HepG2 (cell line): Measurements from ENCODE around the gene HP1BP3. TPM values are rescaled to one million over a fixed set of nuclear protein-coding genes. Genes with fewer than 3 reads are reported as not detected.

Source experiments
- ADNP ChIP-seq: sonication (generic); formaldehyde crosslinking; IDR thresholded peaks from 2 replicates; pipeline ENCODE4 v1.4.0; 2020; ENCODE audit warnings: missing genetic modification reagents
- CBFB ChIP-seq: sonication (generic); formaldehyde crosslinking; IDR thresholded peaks from 2 replicates; pipeline ENCODE4 v1.4.0; 2020; ENCODE audit warnings: missing genetic modification reagents
- GATAD1 ChIP-seq: IDR thresholded peaks from 2 replicates; pipeline ENCODE4 v1.6.1; 2016; ENCODE audit warnings: missing genetic modification reagents, missing compliant biosample characterization
- HNRNPL ChIP-seq: fragments of 200-400 bp; formaldehyde crosslinking; IDR thresholded peaks from 2 replicates; pipeline ENCODE4 v1.6.1; 2017; ENCODE audit warnings: mild to moderate bottlenecking, low read depth, low read length
- IRF2 ChIP-seq: IDR thresholded peaks from 2 replicates; pipeline ENCODE4 v1.6.1; 2018; ENCODE audit warnings: missing genetic modification reagents, missing compliant biosample characterization
- JARID2 ChIP-seq: sonication (generic); formaldehyde crosslinking; IDR thresholded peaks from 2 replicates; pipeline ENCODE4 v1.8.1; 2023; ENCODE audit warnings: missing genetic modification reagents, inconsistent platforms; ENCODE audit not compliant: insufficient replicate concordance
- MAF1 ChIP-seq: sonication (generic); formaldehyde crosslinking; IDR thresholded peaks from 2 replicates; pipeline ENCODE4 v1.5.0; 2020; ENCODE audit warnings: missing genetic modification reagents, borderline replicate concordance
- MATR3 ChIP-seq: sonication (generic); formaldehyde crosslinking; IDR thresholded peaks from 2 replicates; pipeline ENCODE4 v1.4.0; 2020; ENCODE audit warnings: missing genetic modification reagents
- MIER3 ChIP-seq: IDR thresholded peaks from 2 replicates; pipeline ENCODE4 v1.6.1; 2016; ENCODE audit warnings: missing compliant biosample characterization, borderline replicate concordance
- NFRKB ChIP-seq: fragments of 450-650 bp; IDR thresholded peaks from 2 replicates; pipeline ENCODE4 v1.6.1; 2017
- PITX1 ChIP-seq: sonication (generic); formaldehyde crosslinking; IDR thresholded peaks from 2 replicates; pipeline ENCODE4 v1.5.1; 2020; ENCODE audit warnings: mild to moderate bottlenecking, missing genetic modification reagents
- RARA ChIP-seq: IDR thresholded peaks from 2 replicates; pipeline ENCODE4 v1.6.1; 2016; ENCODE audit warnings: missing genetic modification reagents, missing compliant biosample characterization
- RCOR2 ChIP-seq: IDR thresholded peaks from 2 replicates; pipeline ENCODE4 v1.6.1; 2016; ENCODE audit warnings: missing biosample characterization, missing genetic modification reagents
- SNAPC2 ChIP-seq: sonication (generic); formaldehyde crosslinking; IDR thresholded peaks from 2 replicates; pipeline ENCODE4 v1.8.1; 2022; ENCODE audit warnings: mild to moderate bottlenecking, missing genetic modification reagents
- SNRNP70 ChIP-seq: fragments of 200-400 bp; formaldehyde crosslinking; IDR thresholded peaks from 2 replicates; pipeline ENCODE4 v1.6.1; 2017; ENCODE audit warnings: mild to moderate bottlenecking, low read depth, low read length, moderate library complexity
- SRY ChIP-seq: sonication (generic); formaldehyde crosslinking; IDR thresholded peaks from 2 replicates; pipeline ENCODE4 v1.8.0; 2022; ENCODE audit warnings: mild to moderate bottlenecking, missing genetic modification reagents
- TAF15 ChIP-seq: fragments of 200-400 bp; formaldehyde crosslinking; IDR thresholded peaks from one replicate; pipeline ENCODE4 v1.6.1; 2018; ENCODE audit warnings: mild to moderate bottlenecking, low read depth, low read length; ENCODE audit not compliant: poor library complexity, severe bottlenecking
- TOPORS ChIP-seq: sonication (generic); formaldehyde crosslinking; IDR thresholded peaks from 2 replicates; pipeline ENCODE4 v1.8.0; 2023; ENCODE audit warnings: mild to moderate bottlenecking, missing genetic modification reagents
- YY1 ChIP-seq: IDR thresholded peaks from 2 replicates; pipeline ENCODE4 v1.6.1; 2011; ENCODE audit warnings: low read length, low read depth, moderate library complexity, mild to moderate bottlenecking; ENCODE audit not compliant: insufficient read depth, insufficient replicate concordance
- ZBTB25 ChIP-seq: IDR thresholded peaks from 2 replicates; pipeline ENCODE4 v1.6.1; 2018; ENCODE audit warnings: missing genetic modification reagents
- ZFY ChIP-seq: sonication (generic); formaldehyde crosslinking; IDR thresholded peaks from 2 replicates; pipeline ENCODE4 v1.4.0; 2020; ENCODE audit warnings: missing genetic modification reagents
- ZNF160 ChIP-seq: sonication (generic); formaldehyde crosslinking; IDR thresholded peaks from 2 replicates; pipeline ENCODE4 v1.8.0; 2022; ENCODE audit warnings: mild to moderate bottlenecking, inconsistent platforms, missing genetic modification reagents
- ZNF17 ChIP-seq: sonication (generic); formaldehyde crosslinking; IDR thresholded peaks from 2 replicates; pipeline ENCODE4 v1.5.0; 2020; ENCODE audit warnings: mild to moderate bottlenecking, missing genetic modification reagents
- ZNF451 ChIP-seq: sonication (generic); formaldehyde crosslinking; IDR thresholded peaks from 2 replicates; pipeline ENCODE4 v1.5.0; 2020; ENCODE audit warnings: mild to moderate bottlenecking, missing genetic modification reagents
- ZNF512B ChIP-seq: sonication (generic); formaldehyde crosslinking; IDR thresholded peaks from 2 replicates; pipeline ENCODE4 v1.5.1; 2020; ENCODE audit warnings: missing genetic modification reagents, mild to moderate bottlenecking, borderline replicate concordance
- ZNF556 ChIP-seq: sonication (generic); formaldehyde crosslinking; IDR thresholded peaks from 2 replicates; pipeline ENCODE4 v1.4.0; 2020; ENCODE audit warnings: mild to moderate bottlenecking, missing genetic modification reagents, borderline replicate concordance
- ZNF619 ChIP-seq: sonication (generic); formaldehyde crosslinking; IDR thresholded peaks from 2 replicates; pipeline ENCODE4 v1.4.0; 2020; ENCODE audit warnings: mild to moderate bottlenecking, missing genetic modification reagents
- ZNF713 ChIP-seq: sonication (generic); formaldehyde crosslinking; IDR thresholded peaks from 2 replicates; pipeline ENCODE4 v1.4.0; 2020; ENCODE audit warnings: mild to moderate bottlenecking, missing genetic modification reagents
- ZNF724P ChIP-seq: sonication (generic); formaldehyde crosslinking; IDR thresholded peaks from 2 replicates; pipeline ENCODE4 v1.8.0; 2022; ENCODE audit warnings: missing genetic modification reagents, borderline replicate concordance
- ZNF839 ChIP-seq: sonication (generic); formaldehyde crosslinking; IDR thresholded peaks from 2 replicates; pipeline ENCODE4 v1.4.0; 2020; ENCODE audit warnings: missing genetic modification reagents, mild to moderate bottlenecking, borderline replicate concordance
- polyA plus RNA-seq, 8 experiments: library from polyadenylated mRNA; depleted of rRNA in 3 of 8; stranded (reverse) in 7 of 8; unstranded in 1 of 8; fragments of >200 nt; fragmentation: Illumina TruSeq in 4 of 8; extraction: Trizol in 4 of 8; gene quantifications; 2 replicates each; pipeline versions ENCODE4 v1.2.1 to v1.2.3, GENCODE V29; 2011 to 2016; ENCODE audit warnings: low read depth in 4 of 8, missing spikeins in 1 of 8, mixed read lengths in 1 of 8; ENCODE audit not compliant: insufficient read depth in 1 of 8
- total RNA-seq, 5 experiments: library from RNA; depleted of rRNA; stranded (reverse); fragments of >200 nt; fragmentation: Illumina TruSeq; extraction: Trizol; gene quantifications; 2 replicates each; pipeline ENCODE4 v1.2.3, GENCODE V29; 2016; ENCODE audit warnings: low read depth in 1 of 5

Gene HP1BP3
- total and polyA plus RNA-seq, 2 of the 13 experiments (the other 11 are each of a cell fraction or from before 2014, with no cell fraction given), result 98.5 to 137 TPM

DNA sequence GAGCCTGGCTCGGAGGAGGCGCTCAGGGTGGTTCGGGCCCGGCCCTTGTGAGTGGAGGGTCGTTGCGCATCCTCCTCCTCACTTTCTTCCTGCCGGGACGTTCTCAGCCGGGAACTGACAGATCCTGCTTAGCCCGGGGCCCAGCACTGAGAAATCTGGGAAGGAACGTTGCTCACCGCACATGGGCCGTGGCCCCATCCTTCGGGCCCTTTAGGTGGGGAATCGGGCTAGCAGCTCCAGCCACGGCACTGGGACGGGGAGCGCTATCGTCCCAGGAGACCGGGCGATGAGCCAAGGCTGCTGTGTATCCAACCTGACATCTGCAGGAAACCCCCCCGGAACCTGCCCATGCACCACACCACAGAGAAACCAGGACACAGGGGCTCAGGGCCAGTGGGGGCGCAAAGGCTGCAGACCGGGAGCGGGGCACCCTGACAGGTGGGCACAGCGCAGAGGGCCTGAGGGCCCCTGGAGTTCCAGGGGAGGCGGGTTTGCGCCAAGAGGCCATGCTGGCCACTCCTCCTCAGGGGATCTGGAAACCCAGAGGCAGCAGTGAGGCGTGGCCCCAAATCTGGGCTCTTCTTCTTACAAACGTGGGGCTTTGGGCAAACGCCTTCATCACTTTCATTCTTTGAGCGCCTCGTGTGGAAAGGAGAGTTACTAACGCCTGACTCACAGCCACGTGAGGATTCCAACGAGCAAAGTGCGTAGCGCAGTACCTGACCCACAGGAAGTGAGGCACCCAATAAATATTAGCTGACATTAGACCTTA lies 54.3 kb downstream of the HP1BP3 start, which contains the start of gene SH2D5 (continued):
- TF ChIP-seq ZNF451 (CRISPR knock-in tag), result no peak
- no peak for TF ChIP-seq SNAPC2
- no peak for TF ChIP-seq MAF1 (CRISPR knock-in tag)
- TF ChIP-seq ZNF160 (CRISPR knock-in tag), result no peak; the same call in 1 of the 2 replicates
- TF ChIP-seq CBFB, result no peak; the same call in 1 of the 2 replicates
- TF ChIP-seq MATR3 (CRISPR knock-in tag), result no peak
- TF ChIP-seq RARA (CRISPR knock-in tag), result peak; percentile 9; the same call in 1 of the 2 replicates
- TF ChIP-seq ZFY (CRISPR knock-in tag), result 0 out of 2 replicates have a peak, but pooled peaks have one; percentile 42
- TF ChIP-seq ZNF619 (CRISPR knock-in tag), result no peak
- TF ChIP-seq PITX1 (CRISPR knock-in tag), result 0 out of 2 replicates have a peak, but pooled peaks have one; percentile 54
- no peak for TF ChIP-seq ZBTB25
- no peak for TF ChIP-seq TOPORS
- TF ChIP-seq ZNF556 (CRISPR knock-in tag), result no peak
- no peak for TF ChIP-seq ZNF17 (CRISPR knock-in tag)
- TF ChIP-seq RCOR2, result 0 out of 2 replicates have a peak, but pooled peaks have one; percentile 9
- TF ChIP-seq GATAD1, result no peak
- no peak; the same call in none of the 2 replicates for TF ChIP-seq SRY
- no peak for TF ChIP-seq YY1
- peak; percentile 58; the same call in 1 of the 2 replicates for TF ChIP-seq IRF2
- no peak; the same call in 1 of the 2 replicates for TF ChIP-seq ZNF724P
- no peak for TF ChIP-seq ZNF512B (CRISPR knock-in tag)
- no peak for TF ChIP-seq JARID2 (CRISPR knock-in tag)
- peak; percentile 74; the same call in 1 of the 2 replicates for TF ChIP-seq HNRNPL
- TF ChIP-seq SNRNP70, result no peak
- peak; percentile 36; the same call in 1 of the 2 replicates for TF ChIP-seq MIER3 (CRISPR knock-in tag)
- no peak for TF ChIP-seq ZNF713
- no peak for TF ChIP-seq NFRKB
- TF ChIP-seq ZNF839 (CRISPR knock-in tag), result no peak
- TF ChIP-seq ADNP (CRISPR knock-in tag), result no peak
- TF ChIP-seq TAF15, result no peak
